Measurements from ENCODE around the gene SLC25A38.
"Not testable (repeated sequence)": the region's sequence is repeated elsewhere in the genome, so short reads cannot be mapped to it uniquely, and the experiment has no call there.

Gene SLC25A38

GRCh38 chr3:39413691-39414420 lies 30.7 kb downstream of the SLC25A38 start:
- Histone ChIP-seq H3K4me3 (ENCODE audit: low read length, poor library complexity, severe bottlenecking) (no peak overlapping the region), H3K79me2 (ENCODE audit: insufficient read depth, low read length) (peaks cover 41% of the 10 kb centered on the region), H3F3A (ENCODE audit: low read depth) (peaks cover 17% of the 10 kb centered on the region; the same call in 1 of the 2 replicates), H3K9me2 (replicated peaks; ENCODE audit: low read depth, low read length) (no peaks in the 10 kb centered on the region), H3K4me2 (ENCODE audit: low read depth, low read length, poor library complexity, severe bottlenecking) (no peak overlapping the region), H4K20me1 (ENCODE audit: insufficient read depth, low read length, poor library complexity, severe bottlenecking) (peaks cover 47% of the 10 kb centered on the region), H3K9me3 (ENCODE audit: insufficient read depth, low read depth, low read length) (no peaks in the 10 kb centered on the region), H3K4me1 (ENCODE audit: insufficient read depth, low read length, poor library complexity, severe bottlenecking) (peaks cover 21% of the 10 kb centered on the region), H3K36me3 (ENCODE audit: insufficient read depth, low read length) (peaks cover 56% of the 10 kb centered on the region), H3K27me3 (ENCODE audit: insufficient read depth, low read length, poor library complexity, severe bottlenecking) (no peaks in the 10 kb centered on the region), H2AFZ (ENCODE audit: low read length) (no peak overlapping the region), H3K9ac (ENCODE audit: low read depth, low read length, poor library complexity, severe bottlenecking) (no peak overlapping the region)
- TF ChIP-seq CTCF (conservative IDR thresholded peaks at IDR 0.05; ENCODE audit: low read length) = no peak
- TF ChIP-seq EZH2phosphoT487 (IDR thresholded peaks at IDR 0.05; ENCODE audit: borderline replicate concordance) = no peak

GRCh38 chr3:39414421-39414907 lies 31.3 kb downstream of the SLC25A38 start:
- H3K9me2 ChIP-seq (replicated peaks; ENCODE audit: low read depth, low read length) = no peaks in the 10 kb centered on the region
- no peaks in the 10 kb centered on the region for H3K9me3 ChIP-seq (ENCODE audit: insufficient read depth, low read depth, low read length)
- H3K4me1 ChIP-seq (ENCODE audit: insufficient read depth, low read length, poor library complexity, severe bottlenecking) = peaks cover 16% of the 10 kb centered on the region
- H3F3A ChIP-seq (ENCODE audit: low read depth) = peaks cover 17% of the 10 kb centered on the region; the same call in 1 of the 2 replicates
- H3K79me2 ChIP-seq (ENCODE audit: insufficient read depth, low read length) = peaks cover 35% of the 10 kb centered on the region
- no peak overlapping the region for H2AFZ ChIP-seq (ENCODE audit: low read length)
- TF ChIP-seq CTCF (conservative IDR thresholded peaks at IDR 0.05; ENCODE audit: low read length) (no peak), EZH2phosphoT487 (IDR thresholded peaks at IDR 0.05; ENCODE audit: borderline replicate concordance) (no peak)
- no peaks in the 10 kb centered on the region for H3K27me3 ChIP-seq (ENCODE audit: insufficient read depth, low read length, poor library complexity, severe bottlenecking)
- no peak overlapping the region for H3K4me2 ChIP-seq (ENCODE audit: low read depth, low read length, poor library complexity, severe bottlenecking)
- H3K4me3 ChIP-seq (ENCODE audit: low read length, poor library complexity, severe bottlenecking) = no peak overlapping the region
- H4K20me1 ChIP-seq (ENCODE audit: insufficient read depth, low read length, poor library complexity, severe bottlenecking) = peaks cover 41% of the 10 kb centered on the region
- peaks cover 50% of the 10 kb centered on the region for H3K36me3 ChIP-seq (ENCODE audit: insufficient read depth, low read length)
- no peak overlapping the region for H3K9ac ChIP-seq (ENCODE audit: low read depth, low read length, poor library complexity, severe bottlenecking)

- not testable (repeated sequence) for H3K4me2 ChIP-seq (ENCODE audit: low read depth, low read length, poor library complexity, severe bottlenecking); H3K9ac ChIP-seq (ENCODE audit: low read depth, low read length, poor library complexity, severe bottlenecking); H3K4me1 ChIP-seq (ENCODE audit: insufficient read depth, low read length, poor library complexity, severe bottlenecking); H3K9me2 ChIP-seq (replicated peaks; ENCODE audit: low read depth, low read length); H3K9me3 ChIP-seq (ENCODE audit: insufficient read depth, low read depth, low read length); H3K27me3 ChIP-seq (ENCODE audit: insufficient read depth, low read length, poor library complexity, severe bottlenecking); H3K4me3 ChIP-seq (ENCODE audit: low read length, poor library complexity, severe bottlenecking); H2AFZ ChIP-seq (ENCODE audit: low read length)
- peaks cover 33% of the 10 kb centered on the region for H4K20me1 ChIP-seq (ENCODE audit: insufficient read depth, low read length, poor library complexity, severe bottlenecking)
- H3K36me3 ChIP-seq (ENCODE audit: insufficient read depth, low read length) = peaks cover 41% of the 10 kb centered on the region; the same call in 1 of the 2 replicates
- peaks cover 27% of the 10 kb centered on the region for H3K79me2 ChIP-seq (ENCODE audit: insufficient read depth, low read length)
- peaks cover 17% of the 10 kb centered on the region; the same call in 1 of the 2 replicates for H3F3A ChIP-seq (ENCODE audit: low read depth)
These were observed 32.1 kb downstream of the SLC25A38 start for GRCh38 chr3:39415302-39415701.

All from Loucy (cell line).